Left ventricle myocardium inferior (tissue), 1 donor: ENCODE data around the gene RAB23. TPM values are rescaled to one million over a fixed set of nuclear protein-coding genes. Genes with fewer than 3 reads are reported as not detected.

Experiments used
- DNase-seq: peaks from one replicate; pipeline ENCODE4 v3.0.0-alpha.2; 2020
- H3K27ac ChIP-seq: fragments of 200-600 bp; replicated peaks from 2 replicates; pipeline ENCODE4 v1.8.0; 2021
- H3K27me3 ChIP-seq: fragments of 200-600 bp; 2 replicates; pipeline ENCODE4 v1.8.0; 2021; ENCODE audit warnings: low read depth
- H3K36me3 ChIP-seq: fragments of 200-600 bp; 2 replicates; pipeline ENCODE4 v1.8.0; 2021
- H3K4me1 ChIP-seq: fragments of 200-600 bp; 2 replicates; pipeline ENCODE4 v1.8.0; 2021
- H3K4me3 ChIP-seq: fragments of 200-600 bp; 2 replicates; pipeline ENCODE4 v1.8.0; 2021; ENCODE audit warnings: mild to moderate bottlenecking, moderate library complexity
- H3K9me3 ChIP-seq: fragments of 200-600 bp; replicated peaks from 2 replicates; pipeline ENCODE4 v1.8.0; 2021
- intact Hi-C: fragments of 100-400 bp; cut with micrococcal nuclease; formaldehyde crosslinking; loops from one replicate; pipeline ENCODE4 v1.11.0; 2022
- total RNA-seq: library from RNA; stranded (reverse); fragmentation: NEBNext Ultra II Directional; extraction: Animal tissue kit (Norgen Biotek cat#: 25700); gene quantifications from one replicate; pipeline ENCODE4 v1.2.1, GENCODE V29; 2021
- TF ChIP-seq, protein P1 (sequence below): fragments of 200-600 bp; IDR thresholded peaks from 2 replicates; pipeline ENCODE4 v1.8.0; 2021; ENCODE audit warnings: antibody characterized with exemption, mild to moderate bottlenecking, borderline replicate concordance
- donor health status: DM: no; HTN: yes; CAD: no; lungs with severe emphysema.

The RAB23 gene
- total RNA-seq, 1 donor from 2014 or later: 10.9 TPM

DNA sequence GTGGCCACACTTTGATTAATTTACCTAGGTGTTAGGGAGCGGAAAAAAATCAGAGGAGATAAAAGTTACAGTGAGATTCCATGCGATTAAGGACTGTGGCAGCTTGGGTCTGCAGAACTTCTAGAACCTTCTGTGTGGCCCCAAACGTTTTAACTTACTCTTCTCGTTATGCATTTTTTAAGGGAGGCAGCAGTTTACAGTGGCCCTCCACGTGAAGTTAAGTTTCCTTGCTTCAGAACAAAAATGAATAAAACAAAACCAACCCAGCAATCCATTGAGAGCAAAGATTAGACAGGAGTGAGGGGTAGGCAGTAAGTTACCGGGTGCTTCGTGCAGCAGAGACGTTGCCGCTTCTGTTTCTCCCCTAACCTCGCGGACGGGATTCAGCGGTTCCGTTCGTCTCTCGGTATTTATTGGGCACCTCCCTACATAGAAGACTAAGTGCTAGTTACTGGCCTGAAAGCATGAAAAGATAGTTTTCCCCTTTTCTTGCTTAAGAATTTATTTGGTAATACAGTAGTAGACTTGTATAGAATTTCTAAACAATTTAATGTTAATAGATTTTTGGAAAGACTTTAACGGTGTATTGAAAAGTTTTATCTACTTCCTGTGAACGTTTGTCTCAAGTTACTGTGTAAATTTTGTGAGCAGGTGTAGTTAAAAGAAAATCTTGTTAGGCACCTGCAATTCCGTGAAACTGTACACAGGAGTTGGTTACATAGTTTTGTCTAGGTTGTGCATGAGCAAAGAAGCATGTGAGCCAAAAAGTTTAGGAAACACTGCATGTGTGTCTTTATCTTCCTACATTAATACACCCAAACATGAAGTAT lies 48.8 kb downstream of the RAB23 start:
- no peak for DNase-seq
- intact Hi-C loops: no loop called here
- peaks cover 6% of the 10 kb centered on the region for H3K36me3 ChIP-seq
- peak overlapping the region; percentile 95 for H3K27ac ChIP-seq
- no peaks in the 10 kb centered on the region for H3K9me3 ChIP-seq
- no peaks in the 10 kb centered on the region for H3K27me3 ChIP-seq
- TF ChIP-seq, protein P1, sequence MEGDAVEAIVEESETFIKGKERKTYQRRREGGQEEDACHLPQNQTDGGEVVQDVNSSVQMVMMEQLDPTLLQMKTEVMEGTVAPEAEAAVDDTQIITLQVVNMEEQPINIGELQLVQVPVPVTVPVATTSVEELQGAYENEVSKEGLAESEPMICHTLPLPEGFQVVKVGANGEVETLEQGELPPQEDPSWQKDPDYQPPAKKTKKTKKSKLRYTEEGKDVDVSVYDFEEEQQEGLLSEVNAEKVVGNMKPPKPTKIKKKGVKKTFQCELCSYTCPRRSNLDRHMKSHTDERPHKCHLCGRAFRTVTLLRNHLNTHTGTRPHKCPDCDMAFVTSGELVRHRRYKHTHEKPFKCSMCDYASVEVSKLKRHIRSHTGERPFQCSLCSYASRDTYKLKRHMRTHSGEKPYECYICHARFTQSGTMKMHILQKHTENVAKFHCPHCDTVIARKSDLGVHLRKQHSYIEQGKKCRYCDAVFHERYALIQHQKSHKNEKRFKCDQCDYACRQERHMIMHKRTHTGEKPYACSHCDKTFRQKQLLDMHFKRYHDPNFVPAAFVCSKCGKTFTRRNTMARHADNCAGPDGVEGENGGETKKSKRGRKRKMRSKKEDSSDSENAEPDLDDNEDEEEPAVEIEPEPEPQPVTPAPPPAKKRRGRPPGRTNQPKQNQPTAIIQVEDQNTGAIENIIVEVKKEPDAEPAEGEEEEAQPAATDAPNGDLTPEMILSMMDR: no peak
- H3K4me1 ChIP-seq: peaks cover 61% of the 10 kb centered on the region
- peak overlapping the region; percentile 83 for H3K4me3 ChIP-seq

DNA sequence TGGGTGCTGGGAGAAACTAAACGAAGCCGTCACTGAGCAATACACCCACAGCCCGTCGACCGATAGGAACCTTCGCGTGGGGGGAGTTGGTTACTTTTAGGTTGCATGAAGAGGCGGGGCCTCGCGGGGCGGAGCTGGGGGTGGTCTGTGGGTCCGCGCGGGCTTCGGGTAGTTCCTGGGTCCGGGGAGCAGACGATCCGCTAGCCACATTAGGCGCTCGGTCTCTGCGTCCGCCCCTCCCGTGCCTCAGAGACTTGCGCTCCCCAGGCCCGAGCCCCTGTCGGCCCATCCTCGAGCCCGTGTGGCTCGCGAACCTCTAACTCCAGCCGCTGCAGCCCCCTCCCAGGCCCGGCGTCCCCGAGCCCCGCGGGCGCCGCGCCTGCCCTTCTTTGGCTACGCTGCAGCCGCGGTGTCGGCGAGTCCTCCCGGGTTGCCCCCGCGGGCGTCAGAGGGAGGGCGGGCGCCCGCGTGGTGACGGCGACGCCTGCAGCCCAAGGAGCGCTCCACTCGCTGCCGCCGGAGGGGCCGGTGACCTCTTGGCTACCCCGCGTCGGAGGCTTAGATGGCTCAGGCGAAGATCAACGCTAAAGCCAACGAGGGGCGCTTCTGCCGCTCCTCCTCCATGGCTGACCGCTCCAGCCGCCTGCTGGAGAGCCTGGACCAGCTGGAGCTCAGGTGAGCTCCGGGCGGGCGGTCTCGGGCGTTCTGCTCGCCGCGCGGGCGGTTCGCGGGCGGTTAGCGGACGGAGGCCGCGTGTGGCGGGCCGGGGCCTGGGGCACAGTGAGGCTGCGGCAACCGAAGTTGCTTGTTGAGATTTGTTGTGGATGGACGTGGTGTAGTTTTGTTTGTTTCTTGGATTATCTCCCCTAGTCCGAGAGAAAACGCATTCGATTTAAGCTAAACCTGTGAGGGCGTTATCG lies 49.7 kb downstream of the RAB23 start, which contains the start of gene BAG2:
Gene BAG2, plus strand, starts transcription at position 191 of the 920 bp plus-strand sequence. Its CDS starts 372 bp downstream, at position 563.
- TF ChIP-seq, protein P1: peak; percentile 45
- intact Hi-C loops: no loop called here
- peaks cover 55% of the 10 kb centered on the region for H3K4me1 ChIP-seq
- peak within 1 kb of the TSS; percentile 95 for H3K27ac ChIP-seq
- H3K27me3 ChIP-seq: no peaks in the 10 kb centered on the region
- no peaks in the 10 kb centered on the region for H3K9me3 ChIP-seq
- peak; percentile 90 for DNase-seq
- peak within 1 kb of the TSS; percentile 83 for H3K4me3 ChIP-seq
- H3K36me3 ChIP-seq: peaks cover 7% of the 10 kb centered on the region

DNA sequence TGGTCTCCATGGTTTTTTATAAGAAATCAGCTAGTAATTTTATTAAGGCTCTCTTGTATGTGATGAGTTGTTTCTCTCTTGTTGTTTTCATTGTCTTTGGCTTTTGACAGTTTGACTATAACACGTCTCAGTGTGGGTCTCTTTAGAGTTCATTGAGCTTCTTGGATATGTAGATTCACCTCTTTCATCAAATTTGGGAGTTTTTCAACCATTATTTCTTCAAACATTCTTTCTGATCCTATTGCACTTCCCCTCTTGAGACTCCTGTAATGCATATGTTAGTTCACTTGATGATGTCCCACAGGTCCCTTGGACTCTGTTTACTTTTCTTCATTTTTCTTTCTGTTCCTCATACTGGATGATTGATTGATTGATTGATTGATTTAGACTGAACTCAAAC lies 57.0 kb downstream of the RAB23 start:
- TF ChIP-seq, protein P1: no peak
- no peaks in the 10 kb centered on the region for H3K4me1 ChIP-seq
- DNase-seq: no peak
- intact Hi-C loops: no loop called here
- no peak overlapping the region for H3K4me3 ChIP-seq
- no peak overlapping the region for H3K27ac ChIP-seq
- no peaks in the 10 kb centered on the region for H3K27me3 ChIP-seq
- peaks cover 16% of the 10 kb centered on the region for H3K9me3 ChIP-seq
- H3K36me3 ChIP-seq: peaks cover 54% of the 10 kb centered on the region

DNA sequence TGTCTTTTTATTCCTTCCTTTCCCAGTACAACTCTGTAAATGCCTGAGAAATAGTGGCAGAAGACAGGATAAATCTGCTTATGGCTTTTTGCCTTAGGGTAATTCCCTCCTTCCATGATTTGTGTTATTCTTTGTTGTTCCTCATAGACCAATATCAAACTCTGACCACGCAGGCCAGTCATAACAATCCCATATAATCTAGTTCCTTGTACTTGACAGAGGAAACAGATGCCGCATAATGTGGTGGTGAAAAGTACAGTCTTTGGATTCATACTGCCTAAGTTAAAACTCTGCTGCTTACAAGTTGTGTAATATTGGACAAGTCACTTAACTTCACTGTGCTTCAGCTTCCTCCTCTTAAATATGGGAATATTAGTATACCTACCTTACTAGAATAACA lies 58.2 kb downstream of the RAB23 start:
- peaks cover 54% of the 10 kb centered on the region for H3K36me3 ChIP-seq
- TF ChIP-seq, protein P1: no peak
- peaks cover 16% of the 10 kb centered on the region for H3K9me3 ChIP-seq
- H3K27ac ChIP-seq: no peak overlapping the region
- H3K4me3 ChIP-seq: no peak overlapping the region
- DNase-seq: no peak
- intact Hi-C loops: no loop called here
- no peaks in the 10 kb centered on the region for H3K4me1 ChIP-seq
- H3K27me3 ChIP-seq: no peaks in the 10 kb centered on the region

DNA sequence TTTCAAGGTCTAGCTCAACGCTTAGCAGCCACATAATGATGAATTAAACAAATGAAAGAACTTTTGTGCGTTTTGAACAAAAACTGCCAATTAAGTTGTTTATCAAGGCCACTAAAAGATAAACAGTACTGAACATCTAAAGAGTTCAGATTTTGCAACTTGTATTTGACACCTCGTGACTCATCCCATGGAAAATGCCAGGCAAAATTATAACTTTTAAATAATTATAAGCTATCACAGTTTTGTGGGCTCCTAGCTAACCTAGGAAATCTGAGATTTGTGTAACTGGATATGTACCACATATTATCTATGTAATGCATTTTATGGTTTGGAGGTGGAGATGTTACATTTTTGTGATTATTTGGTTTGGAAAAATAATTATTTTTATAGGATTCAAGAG lies 59.6 kb downstream of the RAB23 start:
- peaks cover 16% of the 10 kb centered on the region for H3K9me3 ChIP-seq
- no peaks in the 10 kb centered on the region for H3K27me3 ChIP-seq
- H3K36me3 ChIP-seq: peaks cover 48% of the 10 kb centered on the region
- H3K4me1 ChIP-seq: no peaks in the 10 kb centered on the region
- no peak overlapping the region for H3K4me3 ChIP-seq
- intact Hi-C loops: no loop called here
- TF ChIP-seq, protein P1: no peak
- DNase-seq: no peak
- no peak overlapping the region for H3K27ac ChIP-seq
